HepG2 (cell line): Measurements from ENCODE around the gene C11orf71. TPM values are rescaled to one million over a fixed set of nuclear protein-coding genes. Genes with fewer than 3 reads are reported as not detected.

Source experiments
- ATM ChIP-seq: fragments of 450-650 bp; IDR thresholded peaks from 2 replicates; pipeline ENCODE4 v1.7.1; 2017; ENCODE audit warnings: mild to moderate bottlenecking, borderline replicate concordance
- BRCA1 ChIP-seq: sonication (generic); formaldehyde crosslinking; IDR thresholded peaks from 2 replicates; pipeline ENCODE4 v1.4.0; 2020; ENCODE audit warnings: missing genetic modification reagents
- CCDC6 ChIP-seq: sonication (generic); formaldehyde crosslinking; IDR thresholded peaks from 2 replicates; pipeline ENCODE4 v1.8.1; 2022; ENCODE audit warnings: mild to moderate bottlenecking, missing genetic modification reagents, moderate library complexity
- CREB3 ChIP-seq: sonication (generic); formaldehyde crosslinking; IDR thresholded peaks from 2 replicates; pipeline ENCODE4 v1.5.0; 2020; ENCODE audit warnings: missing genetic modification reagents
- E2F2 ChIP-seq: sonication (generic); formaldehyde crosslinking; IDR thresholded peaks from 2 replicates; pipeline ENCODE4 v1.4.0; 2020; ENCODE audit warnings: missing genetic modification reagents, borderline replicate concordance
- GPBP1L1 ChIP-seq: sonication (generic); formaldehyde crosslinking; IDR thresholded peaks from 2 replicates; pipeline ENCODE4 v1.5.0; 2020; ENCODE audit warnings: mild to moderate bottlenecking, missing genetic modification reagents
- HNF1B ChIP-seq: sonication (generic); formaldehyde crosslinking; IDR thresholded peaks from 2 replicates; pipeline ENCODE4 v1.5.1; 2020; ENCODE audit warnings: mild to moderate bottlenecking, moderate library complexity, missing genetic modification reagents
- ONECUT2 ChIP-seq: sonication (generic); formaldehyde crosslinking; IDR thresholded peaks from 2 replicates; pipeline ENCODE4 v1.4.0; 2020; ENCODE audit warnings: missing genetic modification reagents
- REXO4 ChIP-seq: sonication (generic); formaldehyde crosslinking; IDR thresholded peaks from 2 replicates; pipeline ENCODE4 v1.8.0; 2022; ENCODE audit warnings: missing genetic modification reagents, mild to moderate bottlenecking, borderline replicate concordance
- YEATS2 ChIP-seq: sonication (generic); formaldehyde crosslinking; IDR thresholded peaks from 2 replicates; pipeline ENCODE4 v1.4.0; 2020; ENCODE audit warnings: missing genetic modification reagents, borderline replicate concordance
- ZNF142 ChIP-seq: sonication (generic); formaldehyde crosslinking; IDR thresholded peaks from 2 replicates; pipeline ENCODE4 v1.4.0; 2020; ENCODE audit warnings: missing genetic modification reagents
- ZNF563 ChIP-seq: sonication (generic); formaldehyde crosslinking; IDR thresholded peaks from 2 replicates; pipeline ENCODE4 v1.8.0; 2022; ENCODE audit warnings: mild to moderate bottlenecking, moderate library complexity, missing genetic modification reagents
- ZNF570 ChIP-seq: sonication (generic); formaldehyde crosslinking; IDR thresholded peaks from 2 replicates; pipeline ENCODE4 v1.4.0; 2020; ENCODE audit warnings: mild to moderate bottlenecking, missing genetic modification reagents, borderline replicate concordance
- polyA plus RNA-seq, 8 experiments: library from polyadenylated mRNA; depleted of rRNA in 3 of 8; stranded (reverse) in 7 of 8; unstranded in 1 of 8; fragments of >200 nt; fragmentation: Illumina TruSeq in 4 of 8; extraction: Trizol in 4 of 8; gene quantifications; 2 replicates each; pipeline versions ENCODE4 v1.2.1 to v1.2.3, GENCODE V29; 2011 to 2016; ENCODE audit warnings: low read depth in 4 of 8, missing spikeins in 1 of 8, mixed read lengths in 1 of 8; ENCODE audit not compliant: insufficient read depth in 1 of 8
- total RNA-seq, 5 experiments: library from RNA; depleted of rRNA; stranded (reverse); fragments of >200 nt; fragmentation: Illumina TruSeq; extraction: Trizol; gene quantifications; 2 replicates each; pipeline ENCODE4 v1.2.3, GENCODE V29; 2016; ENCODE audit warnings: low read depth in 1 of 5

The C11orf71 gene
- total and polyA plus RNA-seq, 2 of the 13 experiments (the other 11 are each of a cell fraction or from before 2014, with no cell fraction given) = 7.1 to 7.8 TPM

GRCh38 chr11:114400216-114400914 is at the start of gene C11orf71, which contains the start of gene RBM7 (continued):
- no peak for TF ChIP-seq ZNF570 (CRISPR knock-in tag)
- peak; percentile 74; the same call in 1 of the 2 replicates for TF ChIP-seq HNF1B (CRISPR knock-in tag)
- no peak for TF ChIP-seq REXO4 (CRISPR knock-in tag)
- TF ChIP-seq GPBP1L1 (CRISPR knock-in tag) = no peak
- TF ChIP-seq ZNF563 (CRISPR knock-in tag) = peak; percentile 93; the same call in 1 of the 2 replicates
- no peak for TF ChIP-seq ATM
- TF ChIP-seq E2F2 = 0 out of 2 replicates have a peak, but pooled peaks have one; percentile 44
- TF ChIP-seq YEATS2 = peak; percentile 85; the same call in 1 of the 2 replicates
- no peak for TF ChIP-seq CCDC6 (CRISPR knock-in tag)
- TF ChIP-seq BRCA1 (CRISPR knock-in tag) = peak; percentile 52; the same call in 1 of the 2 replicates
- 0 out of 2 replicates have a peak, but pooled peaks have one; percentile 42 for TF ChIP-seq ONECUT2 (CRISPR knock-in tag)
- peak; percentile 62; the same call in 1 of the 2 replicates for TF ChIP-seq CREB3
- TF ChIP-seq ZNF142 (CRISPR knock-in tag) = peak; percentile 86; the same call in 1 of the 2 replicates
